ENCODE results near the gene SERTM1.

DNA sequence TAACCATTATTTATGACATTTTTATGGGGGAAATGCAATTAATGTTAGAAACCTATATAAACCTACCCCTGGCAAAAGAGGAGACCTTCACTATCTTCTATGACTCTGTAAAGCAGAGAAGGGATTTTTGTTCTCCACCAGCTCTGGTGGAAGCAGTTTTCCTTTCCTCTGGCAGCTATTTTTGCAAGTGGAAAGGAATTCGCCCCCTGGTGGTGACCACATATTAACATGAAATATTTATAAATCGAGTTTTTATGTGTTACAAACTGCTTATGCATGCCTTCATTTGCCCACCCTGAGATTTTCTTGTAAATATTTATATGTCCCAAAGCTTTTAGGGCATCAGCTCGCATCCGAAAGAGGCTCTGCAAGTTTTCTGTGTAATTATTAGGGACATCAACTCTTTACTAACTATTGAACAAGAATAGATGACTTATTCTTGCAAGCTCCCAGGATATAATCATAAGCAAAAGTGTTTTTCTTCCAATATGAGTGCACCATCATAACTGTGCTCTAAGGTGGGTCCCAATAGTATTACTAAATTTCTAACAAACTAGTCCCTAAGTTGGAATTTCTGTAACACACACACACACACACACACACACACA lies 62.4 kb downstream of the SERTM1 start:
- TF ChIP-seq CTCF (IDR thresholded peaks at IDR 0.05) (peak; percentile 56 to 81 (median 72)), POLR2A (IDR thresholded peaks at IDR 0.05) (no peak)

Measured in heart left ventricle (tissue), 13 donors.